Activated CD8-positive, alpha-beta memory T cell treated with anti-CD3 and anti-CD28 coated beads, Interleukin-2, amount 50 U/mL, for 48 hours (primary cell): ENCODE results near the gene UBE2H.
"Not testable (repeated sequence)": the region's sequence is repeated elsewhere in the genome, so short reads cannot be mapped to it uniquely, and the experiment has no call there.

Experiments
- DNase-seq: peaks from one replicate; pipeline ENCODE4 v3.0.0-alpha.2; 2020

UBE2H gene

GRCh38 chr7:129841465-129841864 lies 111.3 kb downstream of the UBE2H start:
- no peak for DNase-seq

- no peak for DNase-seq
These were observed 112.0 kb downstream of the UBE2H start for GRCh38 chr7:129840757-129841156.

- no peak for DNase-seq
These were observed 115.8 kb downstream of the UBE2H start for GRCh38 chr7:129836983-129837382.

- no peak for DNase-seq
These were observed 117.2 kb downstream of the UBE2H start for GRCh38 chr7:129835569-129835968.

- not testable (repeated sequence) for DNase-seq
These were observed 119.4 kb downstream of the UBE2H start for GRCh38 chr7:129833353-129833752.

GRCh38 chr7:129832701-129833227 lies 120.0 kb downstream of the UBE2H start:
- DNase-seq: no peak

- no peak for DNase-seq
These were observed 120.5 kb downstream of the UBE2H start for GRCh38 chr7:129832282-129832681.

GRCh38 chr7:129831424-129832058 lies 121.2 kb downstream of the UBE2H start:
- DNase-seq: no peak

- no peak for DNase-seq
These were observed 121.8 kb downstream of the UBE2H start for GRCh38 chr7:129830949-129831348.

GRCh38 chr7:129829737-129830631 lies 122.8 kb downstream of the UBE2H start:
- peak; percentile 70 for DNase-seq

GRCh38 chr7:129828989-129829736 lies 123.6 kb downstream of the UBE2H start:
- peak; percentile 67 for DNase-seq

- no peak for DNase-seq
These were observed 124.5 kb downstream of the UBE2H start for GRCh38 chr7:129828078-129828762.

- no peak for DNase-seq
These were observed 125.2 kb downstream of the UBE2H start for GRCh38 chr7:129827467-129827990.

GRCh38 chr7:129826895-129827294 lies 125.9 kb downstream of the UBE2H start:
- not testable (repeated sequence) for DNase-seq

GRCh38 chr7:129825209-129825970 lies 127.4 kb downstream of the UBE2H start:
- DNase-seq: peak; percentile 100

GRCh38 chr7:129824291-129825208 lies 128.2 kb downstream of the UBE2H start:
- peak; percentile 75 for DNase-seq

- not testable (repeated sequence) for DNase-seq
These were observed 129.6 kb downstream of the UBE2H start for GRCh38 chr7:129823143-129823542.

GRCh38 chr7:129821476-129821875 lies 131.3 kb downstream of the UBE2H start:
- DNase-seq: no peak

GRCh38 chr7:129816742-129817141 lies 136.0 kb downstream of the UBE2H start:
- no peak for DNase-seq

GRCh38 chr7:129807863-129808262 lies 144.9 kb downstream of the UBE2H start:
- no peak for DNase-seq
